GM12878 (cell line): ENCODE results near the gene RAD9A. TPM values are rescaled to one million over a fixed set of nuclear protein-coding genes. Genes with fewer than 3 reads are reported as not detected.

Experiments
- CEBPB ChIP-seq, 2 experiments: fragments of 150-350 bp in 1 of 2; IDR thresholded peaks; 2 replicates each; pipeline ENCODE4 v1.6.1; 2012 to 2014; ENCODE audit warnings: low read depth in 2 of 2, low read length in 2 of 2, borderline replicate concordance in 1 of 2, inconsistent platforms in 1 of 2
- CREM ChIP-seq: IDR thresholded peaks from 2 replicates; pipeline ENCODE4 v1.6.1; 2014; ENCODE audit warnings: antibody characterized with exemption, low read depth
- PAX8 ChIP-seq: fragments of 450-650 bp; IDR thresholded peaks from 2 replicates; pipeline ENCODE4 v1.6.1; 2017; ENCODE audit warnings: mild to moderate bottlenecking, moderate library complexity
- PBX3 ChIP-seq: IDR thresholded peaks from 2 replicates; pipeline ENCODE4 v1.6.1; 2011; ENCODE audit warnings: mild to moderate bottlenecking, low read depth, low read length, moderate library complexity; ENCODE audit not compliant: insufficient replicate concordance
- RELB ChIP-seq: fragments of 450-650 bp; IDR thresholded peaks from 2 replicates; pipeline ENCODE4 v1.6.1; 2017; ENCODE audit warnings: low read depth, mild to moderate bottlenecking, moderate library complexity
- polyA plus RNA-seq, 11 experiments: library from polyadenylated mRNA; depleted of rRNA in 4 of 11; unstranded in 6 of 11; stranded (reverse) in 5 of 11; fragments of >200 nt; fragmentation: Nextera tagmentation in 4 of 11; fragmentation: Illumina TruSeq in 1 of 11; extraction: Ambion mirVana in 4 of 11; extraction: Trizol in 1 of 11; gene quantifications; 1 replicate in 1 of 11; 2 replicates in 10 of 11; pipeline versions ENCODE4 v1.2.1 to v1.2.3, GENCODE V29; 2011 to 2016; ENCODE audit warnings: inconsistent platforms in 2 of 11, missing spikeins in 2 of 11, low read depth in 1 of 11
- total RNA-seq, 4 experiments: library from RNA; depleted of rRNA in 3 of 4; stranded (reverse); fragments of >200 nt in 3 of 4; fragmentation: Illumina TruSeq in 1 of 4; extraction: Trizol in 1 of 4; gene quantifications; 2 replicates each; pipeline versions ENCODE4 v1.2.1 to v1.2.3, GENCODE V29; 2013 to 2021

RAD9A gene
- total and polyA plus RNA-seq, 10 of the 15 experiments (the other 5 are each of a cell fraction or from before 2014, with no cell fraction given) = 1.1 to 36.2 (median 19.8) TPM

GRCh38 chr11:67345247-67345919, 46.4 kb upstream of the RAD9A start (continued):
- TF ChIP-seq PAX8 = no peak
- no peak for TF ChIP-seq CEBPB (IDR thresholded peaks at IDR 0.05; ENCODE audit: borderline replicate concordance in 1 of 2, low read depth in 2 of 2, low read length in 2 of 2)
- no peak for TF ChIP-seq CREM
- TF ChIP-seq RELB = peak; percentile 45; the same call in 1 of the 2 replicates
- TF ChIP-seq PBX3 = no peak
